GM23338 (cell line): ENCODE data around the gene FOXP1. TPM values are rescaled to one million over a fixed set of nuclear protein-coding genes. Genes with fewer than 3 reads are reported as not detected.

Experiments used
- ATAC-seq: fragments of 200-7000 bp; cut with Tn5 transposase; 3 replicates; pipeline ENCODE4 v1.9.1; 2020
- DNase-seq: peaks from one replicate; pipeline ENCODE4 v3.0.0-alpha.2; 2015; ENCODE audit warnings: low spot score
- H2AFZ ChIP-seq: fragments of 200-600 bp; sonication (generic); 2 replicates; pipeline ENCODE4 v1.8.0; 2016; ENCODE audit warnings: antibody characterized with exemption, mild to moderate bottlenecking, moderate library complexity
- H3F3A ChIP-seq: fragments of 200-600 bp; sonication (generic); replicated peaks from 2 replicates; pipeline ENCODE4 v1.8.0; 2017; ENCODE audit warnings: antibody characterized with exemption, mixed run types, low read depth
- H3K27ac ChIP-seq: fragments of 200-600 bp; sonication (generic); 2 replicates; pipeline ENCODE4 v1.6.1; 2016; ENCODE audit warnings: low read depth
- H3K27me3 ChIP-seq: fragments of 200-600 bp; sonication (generic); 2 replicates; pipeline ENCODE4 v1.8.0; 2016; ENCODE audit warnings: mild to moderate bottlenecking, mixed run types, moderate library complexity; ENCODE audit not compliant: insufficient read depth
- H3K36me3 ChIP-seq: fragments of 200-600 bp; sonication (generic); 2 replicates; pipeline ENCODE4 v1.8.0; 2016; ENCODE audit warnings: mild to moderate bottlenecking; ENCODE audit not compliant: insufficient read depth
- H3K4me1 ChIP-seq: fragments of 200-600 bp; sonication (generic); 2 replicates; pipeline ENCODE4 v1.8.0; 2016; ENCODE audit warnings: mild to moderate bottlenecking, moderate library complexity; ENCODE audit not compliant: insufficient read depth
- H3K4me2 ChIP-seq: fragments of 200-600 bp; sonication (generic); 2 replicates; pipeline ENCODE4 v1.7.1; 2017; ENCODE audit warnings: mixed run types
- H3K4me3 ChIP-seq: fragments of 200-600 bp; sonication (generic); 2 replicates; pipeline ENCODE4 v1.6.1; 2016; ENCODE audit warnings: mixed run types
- H3K79me2 ChIP-seq: fragments of 200-600 bp; sonication (generic); replicated peaks from 2 replicates; pipeline ENCODE4 v1.8.0; 2017; ENCODE audit warnings: mild to moderate bottlenecking; ENCODE audit not compliant: insufficient read depth
- H3K9me2 ChIP-seq: fragments of 200-600 bp; sonication (generic); 2 replicates; pipeline ENCODE4 v1.8.0; 2017; ENCODE audit not compliant: insufficient read depth
- H4K20me1 ChIP-seq: fragments of 200-600 bp; sonication (generic); replicated peaks from 2 replicates; pipeline ENCODE4 v1.8.0; 2017; ENCODE audit warnings: mild to moderate bottlenecking; ENCODE audit not compliant: insufficient read depth
- H3K27ac Mint-ChIP-seq: 2 replicates; pipeline ENCODE4 v1.8.0; 2020; ENCODE audit warnings: inconsistent platforms, mild to moderate bottlenecking, moderate library complexity, mixed read lengths
- H3K27me3 Mint-ChIP-seq: 3 replicates; pipeline ENCODE4 v1.8.0; 2022; ENCODE audit warnings: low read depth, mild to moderate bottlenecking, moderate library complexity, mixed read lengths, inconsistent platforms; ENCODE audit not compliant: insufficient read depth, poor library complexity
- H3K36me3 Mint-ChIP-seq: 3 replicates; pipeline ENCODE4 v1.8.0; 2021; ENCODE audit warnings: low read depth, mild to moderate bottlenecking, inconsistent platforms, moderate library complexity, mixed read lengths
- H3K4me1 Mint-ChIP-seq: 3 replicates; pipeline ENCODE4 v1.8.0; 2020; ENCODE audit warnings: mild to moderate bottlenecking, inconsistent platforms, mixed read lengths
- H3K4me3 Mint-ChIP-seq: 3 replicates; pipeline ENCODE4 v1.8.0; 2021; ENCODE audit warnings: moderate library complexity, mild to moderate bottlenecking, inconsistent platforms, mixed read lengths
- H3K9me3 Mint-ChIP-seq: 3 replicates; pipeline ENCODE4 v1.8.0; 2020; ENCODE audit warnings: moderate library complexity, mild to moderate bottlenecking, inconsistent platforms, mixed read lengths
- CREB1 ChIP-seq: fragments of 250-450 bp; sonication (Bioruptor Pico); IDR thresholded peaks from 2 replicates; pipeline ENCODE4 v1.5.0; 2020; ENCODE audit warnings: low read depth, mild to moderate bottlenecking, moderate library complexity
- EZH2 ChIP-seq: fragments of 200-600 bp; sonication (generic); IDR thresholded peaks from one replicate; pipeline ENCODE4 v1.8.0; 2017; ENCODE audit warnings: antibody characterized with exemption, mild to moderate bottlenecking, low read depth; ENCODE audit not compliant: unreplicated experiment
- EZH2phosphoT487 ChIP-seq: fragments of 200-600 bp; sonication (generic); IDR thresholded peaks from one replicate; pipeline ENCODE4 v1.8.1; 2018; ENCODE audit warnings: antibody characterized with exemption; ENCODE audit not compliant: unreplicated experiment
- JUNB ChIP-seq: IDR thresholded peaks from one replicate; pipeline ENCODE4 v1.6.1; 2016; ENCODE audit warnings: antibody characterized with exemption; ENCODE audit not compliant: unreplicated experiment
- NANOG ChIP-seq: IDR thresholded peaks from 2 replicates; pipeline ENCODE4 v1.6.1; 2016; ENCODE audit warnings: antibody characterized with exemption, borderline replicate concordance
- POLR2AphosphoS5 ChIP-seq: IDR thresholded peaks from 2 replicates; pipeline ENCODE4 v1.6.1; 2016; ENCODE audit warnings: antibody characterized with exemption, low read depth
- STAT1 ChIP-seq: IDR thresholded peaks from one replicate; pipeline ENCODE4 v1.6.1; 2016; ENCODE audit warnings: antibody characterized with exemption; ENCODE audit not compliant: unreplicated experiment
- ZNF114 ChIP-seq: fragments of 250-450 bp; sonication (Bioruptor Pico); IDR thresholded peaks from 2 replicates; pipeline ENCODE4 v1.5.0; 2020; ENCODE audit warnings: mild to moderate bottlenecking, moderate library complexity
- ZNF331 ChIP-seq: fragments of 250-450 bp; sonication (Bioruptor Pico); IDR thresholded peaks from 2 replicates; pipeline ENCODE4 v1.5.0; 2020; ENCODE audit warnings: low read depth, mild to moderate bottlenecking, moderate library complexity
- polyA plus RNA-seq: library from polyadenylated mRNA; unstranded; fragments of >200 nt; fragmentation: Nextera tagmentation; extraction: Ambion mirVana; gene quantifications from 2 replicates; pipeline ENCODE4 v1.2.1, GENCODE V29; 2016
- total RNA-seq: library from RNA; depleted of rRNA; stranded (reverse); fragments of >200 nt; shearing (Covaris generic); gene quantifications from 2 replicates; pipeline ENCODE4 v1.2.3, GENCODE V29; 2014
- TF ChIP-seq, protein P1 (sequence below): IDR thresholded peaks from one replicate; pipeline ENCODE4 v1.6.1; 2018; ENCODE audit warnings: antibody characterized with exemption; ENCODE audit not compliant: unreplicated experiment
- TF ChIP-seq, protein P2 (sequence below): IDR thresholded peaks from 2 replicates; pipeline ENCODE4 v1.6.1; 2016; ENCODE audit warnings: antibody characterized with exemption
- TF ChIP-seq, protein P3 (sequence below), 2 experiments: fragments of 200-600 bp in 1 of 2; sonication (generic) in 1 of 2; conservative IDR thresholded peaks; 2 replicates each; pipeline versions ENCODE4 v1.5.1 to v1.6.1; 2016 to 2017; ENCODE audit warnings: antibody characterized with exemption in 2 of 2, low read depth in 2 of 2, mild to moderate bottlenecking in 2 of 2, moderate library complexity in 1 of 2
- TF ChIP-seq, protein P4 (sequence below): fragments of 250-450 bp; sonication (Bioruptor Pico); IDR thresholded peaks from 2 replicates; pipeline ENCODE4 v1.5.0; 2020; ENCODE audit warnings: mild to moderate bottlenecking, moderate library complexity

FOXP1 gene
- total and polyA plus RNA-seq, 2 experiments from 2014 or later, result 32.9 to 35.5 TPM

DNA sequence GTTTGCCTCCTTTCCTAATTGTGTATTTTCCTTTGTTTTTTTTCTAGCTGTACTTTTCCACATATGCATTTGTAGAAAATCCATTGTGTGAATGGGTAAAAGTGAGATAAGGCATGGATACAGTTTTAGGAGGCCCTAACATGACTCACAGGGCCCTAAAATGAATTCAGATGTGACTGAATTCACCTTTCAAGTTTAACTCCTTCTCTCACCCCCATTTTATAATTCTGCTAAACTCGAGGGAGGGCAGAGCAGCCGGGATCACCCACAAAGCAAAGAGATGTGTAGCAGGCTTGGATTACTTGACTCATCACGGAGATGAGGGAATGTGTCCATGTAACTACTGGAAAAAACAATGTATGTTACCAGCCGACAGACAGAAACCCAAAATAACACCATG lies 59.9 kb downstream of the FOXP1 start:
- Histone ChIP-seq H3K4me3 (no peak overlapping the region), H3K36me3 (no peaks in the 10 kb centered on the region), H3K4me1 (peaks cover 16% of the 10 kb centered on the region), H3K27me3 (no peaks in the 10 kb centered on the region), H3K9me2 (no peaks in the 10 kb centered on the region; the same call in 1 of the 2 replicates), H3K79me2 (no peaks in the 10 kb centered on the region), H2AFZ (no peak overlapping the region), H3F3A (no peaks in the 10 kb centered on the region), H3K27ac (no peak overlapping the region), H4K20me1 (no peaks in the 10 kb centered on the region), H3K4me2 (no peak overlapping the region)
- H3K36me3 Mint-ChIP-seq, result no peaks in the 10 kb centered on the region
- ATAC-seq (no peak), DNase-seq (no peak)
- TF ChIP-seq, protein P1, sequence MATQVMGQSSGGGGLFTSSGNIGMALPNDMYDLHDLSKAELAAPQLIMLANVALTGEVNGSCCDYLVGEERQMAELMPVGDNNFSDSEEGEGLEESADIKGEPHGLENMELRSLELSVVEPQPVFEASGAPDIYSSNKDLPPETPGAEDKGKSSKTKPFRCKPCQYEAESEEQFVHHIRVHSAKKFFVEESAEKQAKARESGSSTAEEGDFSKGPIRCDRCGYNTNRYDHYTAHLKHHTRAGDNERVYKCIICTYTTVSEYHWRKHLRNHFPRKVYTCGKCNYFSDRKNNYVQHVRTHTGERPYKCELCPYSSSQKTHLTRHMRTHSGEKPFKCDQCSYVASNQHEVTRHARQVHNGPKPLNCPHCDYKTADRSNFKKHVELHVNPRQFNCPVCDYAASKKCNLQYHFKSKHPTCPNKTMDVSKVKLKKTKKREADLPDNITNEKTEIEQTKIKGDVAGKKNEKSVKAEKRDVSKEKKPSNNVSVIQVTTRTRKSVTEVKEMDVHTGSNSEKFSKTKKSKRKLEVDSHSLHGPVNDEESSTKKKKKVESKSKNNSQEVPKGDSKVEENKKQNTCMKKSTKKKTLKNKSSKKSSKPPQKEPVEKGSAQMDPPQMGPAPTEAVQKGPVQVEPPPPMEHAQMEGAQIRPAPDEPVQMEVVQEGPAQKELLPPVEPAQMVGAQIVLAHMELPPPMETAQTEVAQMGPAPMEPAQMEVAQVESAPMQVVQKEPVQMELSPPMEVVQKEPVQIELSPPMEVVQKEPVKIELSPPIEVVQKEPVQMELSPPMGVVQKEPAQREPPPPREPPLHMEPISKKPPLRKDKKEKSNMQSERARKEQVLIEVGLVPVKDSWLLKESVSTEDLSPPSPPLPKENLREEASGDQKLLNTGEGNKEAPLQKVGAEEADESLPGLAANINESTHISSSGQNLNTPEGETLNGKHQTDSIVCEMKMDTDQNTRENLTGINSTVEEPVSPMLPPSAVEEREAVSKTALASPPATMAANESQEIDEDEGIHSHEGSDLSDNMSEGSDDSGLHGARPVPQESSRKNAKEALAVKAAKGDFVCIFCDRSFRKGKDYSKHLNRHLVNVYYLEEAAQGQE, result no peak
- TF ChIP-seq NANOG (no peak), STAT1 (no peak), ZNF331 (no peak), POLR2AphosphoS5 (no peak), EZH2phosphoT487 (no peak), ZNF114 (no peak), JUNB (no peak), EZH2 (no peak), CREB1 (CRISPR knock-in tag) (no peak)
- TF ChIP-seq, protein P2, sequence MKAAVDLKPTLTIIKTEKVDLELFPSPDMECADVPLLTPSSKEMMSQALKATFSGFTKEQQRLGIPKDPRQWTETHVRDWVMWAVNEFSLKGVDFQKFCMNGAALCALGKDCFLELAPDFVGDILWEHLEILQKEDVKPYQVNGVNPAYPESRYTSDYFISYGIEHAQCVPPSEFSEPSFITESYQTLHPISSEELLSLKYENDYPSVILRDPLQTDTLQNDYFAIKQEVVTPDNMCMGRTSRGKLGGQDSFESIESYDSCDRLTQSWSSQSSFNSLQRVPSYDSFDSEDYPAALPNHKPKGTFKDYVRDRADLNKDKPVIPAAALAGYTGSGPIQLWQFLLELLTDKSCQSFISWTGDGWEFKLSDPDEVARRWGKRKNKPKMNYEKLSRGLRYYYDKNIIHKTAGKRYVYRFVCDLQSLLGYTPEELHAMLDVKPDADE, result no peak
- TF ChIP-seq, protein P3, sequence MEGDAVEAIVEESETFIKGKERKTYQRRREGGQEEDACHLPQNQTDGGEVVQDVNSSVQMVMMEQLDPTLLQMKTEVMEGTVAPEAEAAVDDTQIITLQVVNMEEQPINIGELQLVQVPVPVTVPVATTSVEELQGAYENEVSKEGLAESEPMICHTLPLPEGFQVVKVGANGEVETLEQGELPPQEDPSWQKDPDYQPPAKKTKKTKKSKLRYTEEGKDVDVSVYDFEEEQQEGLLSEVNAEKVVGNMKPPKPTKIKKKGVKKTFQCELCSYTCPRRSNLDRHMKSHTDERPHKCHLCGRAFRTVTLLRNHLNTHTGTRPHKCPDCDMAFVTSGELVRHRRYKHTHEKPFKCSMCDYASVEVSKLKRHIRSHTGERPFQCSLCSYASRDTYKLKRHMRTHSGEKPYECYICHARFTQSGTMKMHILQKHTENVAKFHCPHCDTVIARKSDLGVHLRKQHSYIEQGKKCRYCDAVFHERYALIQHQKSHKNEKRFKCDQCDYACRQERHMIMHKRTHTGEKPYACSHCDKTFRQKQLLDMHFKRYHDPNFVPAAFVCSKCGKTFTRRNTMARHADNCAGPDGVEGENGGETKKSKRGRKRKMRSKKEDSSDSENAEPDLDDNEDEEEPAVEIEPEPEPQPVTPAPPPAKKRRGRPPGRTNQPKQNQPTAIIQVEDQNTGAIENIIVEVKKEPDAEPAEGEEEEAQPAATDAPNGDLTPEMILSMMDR (conservative IDR thresholded peaks at IDR 0.05; ENCODE audit: low read depth in 2 of 2), result no peak
- TF ChIP-seq, protein P4, sequence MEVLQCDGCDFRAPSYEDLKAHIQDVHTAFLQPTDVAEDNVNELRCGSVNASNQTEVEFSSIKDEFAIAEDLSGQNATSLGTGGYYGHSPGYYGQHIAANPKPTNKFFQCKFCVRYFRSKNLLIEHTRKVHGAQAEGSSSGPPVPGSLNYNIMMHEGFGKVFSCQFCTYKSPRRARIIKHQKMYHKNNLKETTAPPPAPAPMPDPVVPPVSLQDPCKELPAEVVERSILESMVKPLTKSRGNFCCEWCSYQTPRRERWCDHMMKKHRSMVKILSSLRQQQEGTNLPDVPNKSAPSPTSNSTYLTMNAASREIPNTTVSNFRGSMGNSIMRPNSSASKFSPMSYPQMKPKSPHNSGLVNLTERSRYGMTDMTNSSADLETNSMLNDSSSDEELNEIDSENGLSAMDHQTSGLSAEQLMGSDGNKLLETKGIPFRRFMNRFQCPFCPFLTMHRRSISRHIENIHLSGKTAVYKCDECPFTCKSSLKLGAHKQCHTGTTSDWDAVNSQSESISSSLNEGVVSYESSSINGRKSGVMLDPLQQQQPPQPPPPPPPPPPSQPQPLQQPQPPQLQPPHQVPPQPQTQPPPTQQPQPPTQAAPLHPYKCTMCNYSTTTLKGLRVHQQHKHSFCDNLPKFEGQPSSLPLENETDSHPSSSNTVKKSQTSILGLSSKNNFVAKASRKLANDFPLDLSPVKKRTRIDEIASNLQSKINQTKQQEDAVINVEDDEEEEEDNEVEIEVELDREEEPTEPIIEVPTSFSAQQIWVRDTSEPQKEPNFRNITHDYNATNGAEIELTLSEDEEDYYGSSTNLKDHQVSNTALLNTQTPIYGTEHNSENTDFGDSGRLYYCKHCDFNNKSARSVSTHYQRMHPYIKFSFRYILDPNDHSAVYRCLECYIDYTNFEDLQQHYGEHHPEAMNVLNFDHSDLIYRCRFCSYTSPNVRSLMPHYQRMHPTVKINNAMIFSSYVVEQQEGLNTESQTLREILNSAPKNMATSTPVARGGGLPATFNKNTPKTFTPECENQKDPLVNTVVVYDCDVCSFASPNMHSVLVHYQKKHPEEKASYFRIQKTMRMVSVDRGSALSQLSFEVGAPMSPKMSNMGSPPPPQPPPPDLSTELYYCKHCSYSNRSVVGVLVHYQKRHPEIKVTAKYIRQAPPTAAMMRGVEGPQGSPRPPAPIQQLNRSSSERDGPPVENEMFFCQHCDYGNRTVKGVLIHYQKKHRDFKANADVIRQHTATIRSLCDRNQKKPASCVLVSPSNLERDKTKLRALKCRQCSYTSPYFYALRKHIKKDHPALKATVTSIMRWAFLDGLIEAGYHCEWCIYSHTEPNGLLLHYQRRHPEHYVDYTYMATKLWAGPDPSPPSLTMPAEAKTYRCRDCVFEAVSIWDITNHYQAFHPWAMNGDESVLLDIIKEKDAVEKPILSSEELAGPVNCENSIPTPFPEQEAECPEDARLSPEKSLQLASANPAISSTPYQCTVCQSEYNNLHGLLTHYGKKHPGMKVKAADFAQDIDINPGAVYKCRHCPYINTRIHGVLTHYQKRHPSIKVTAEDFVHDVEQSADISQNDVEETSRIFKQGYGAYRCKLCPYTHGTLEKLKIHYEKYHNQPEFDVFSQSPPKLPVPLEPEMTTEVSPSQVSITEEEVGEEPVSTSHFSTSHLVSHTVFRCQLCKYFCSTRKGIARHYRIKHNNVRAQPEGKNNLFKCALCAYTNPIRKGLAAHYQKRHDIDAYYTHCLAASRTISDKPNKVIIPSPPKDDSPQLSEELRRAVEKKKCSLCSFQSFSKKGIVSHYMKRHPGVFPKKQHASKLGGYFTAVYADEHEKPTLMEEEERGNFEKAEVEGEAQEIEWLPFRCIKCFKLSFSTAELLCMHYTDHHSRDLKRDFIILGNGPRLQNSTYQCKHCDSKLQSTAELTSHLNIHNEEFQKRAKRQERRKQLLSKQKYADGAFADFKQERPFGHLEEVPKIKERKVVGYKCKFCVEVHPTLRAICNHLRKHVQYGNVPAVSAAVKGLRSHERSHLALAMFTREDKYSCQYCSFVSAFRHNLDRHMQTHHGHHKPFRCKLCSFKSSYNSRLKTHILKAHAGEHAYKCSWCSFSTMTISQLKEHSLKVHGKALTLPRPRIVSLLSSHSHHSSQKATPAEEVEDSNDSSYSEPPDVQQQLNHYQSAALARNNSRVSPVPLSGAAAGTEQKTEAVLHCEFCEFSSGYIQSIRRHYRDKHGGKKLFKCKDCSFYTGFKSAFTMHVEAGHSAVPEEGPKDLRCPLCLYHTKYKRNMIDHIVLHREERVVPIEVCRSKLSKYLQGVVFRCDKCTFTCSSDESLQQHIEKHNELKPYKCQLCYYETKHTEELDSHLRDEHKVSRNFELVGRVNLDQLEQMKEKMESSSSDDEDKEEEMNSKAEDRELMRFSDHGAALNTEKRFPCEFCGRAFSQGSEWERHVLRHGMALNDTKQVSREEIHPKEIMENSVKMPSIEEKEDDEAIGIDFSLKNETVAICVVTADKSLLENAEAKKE (CRISPR knock-in tag), result no peak
- peaks cover 31% of the 10 kb centered on the region for H3K4me1 Mint-ChIP-seq
- H3K27me3 Mint-ChIP-seq, result peaks cover 1% of the 10 kb centered on the region
- no peak overlapping the region for H3K4me3 Mint-ChIP-seq
- H3K27ac Mint-ChIP-seq, result no peak overlapping the region
- H3K9me3 Mint-ChIP-seq, result no peaks in the 10 kb centered on the region
